A549 (cell line): ENCODE measurements around the gene C16orf89. TPM values are rescaled to one million over a fixed set of nuclear protein-coding genes. Genes with fewer than 3 reads are reported as not detected.
"Not testable (repeated sequence)": the region's sequence is repeated elsewhere in the genome, so short reads cannot be mapped to it uniquely, and the experiment has no call there.

Source experiments
- ATAC-seq, 2 experiments: fragments of 200-7000 bp in 1 of 2; fragments of >200 bp in 1 of 2; cut with Nextera tagmentation in 1 of 2; cut with Tn5 transposase in 1 of 2; 3 replicates each; pipeline versions ENCODE4 v1.8.0 to v1.9.1; 2018 to 2020; ENCODE audit warnings: mild to moderate bottlenecking in 1 of 2, moderate library complexity in 1 of 2
- CTCF ChIA-PET: fragments of 300-600 bp; sonication (Branson Sonifier 250); formaldehyde crosslinking; extraction: SDS; loops from one replicate; lab custom pipeline; 2021; ENCODE audit warnings: antibody characterized with exemption, inconsistent platforms; lab: Yijun Ruan, JAX
- POLR2A ChIA-PET: fragments of 350-600 bp; formaldehyde crosslinking; extraction: SDS; loops from one replicate; lab custom pipeline; 2021; ENCODE audit warnings: antibody characterized with exemption, inconsistent platforms; lab: Yijun Ruan, JAX
- DNase-seq, 2 experiments: peaks; one replicate each; pipeline versions ENCODE4 v3.0.0 to v3.0.0-alpha.2; 2011 to 2016; ENCODE audit warnings: low read depth in 1 of 2, low spot score in 1 of 2
- FAIRE-seq: peaks from 2 replicates; lab custom pipeline; 2011; peaks lifted over from hg19 to GRCh38; lab: Jason Lieb, UNC
- H3K27ac ChIP-seq, 2 experiments: fragments of >200 bp; sonication (Bioruptor Twin); formaldehyde crosslinking; 3 replicates each; pipeline ENCODE4 v1.5.1; 2016 to 2017
- H3K4me1 ChIP-seq: fragments of >200 bp; sonication (Bioruptor Twin); formaldehyde crosslinking; 3 replicates; pipeline ENCODE4 v1.6.1; 2016
- H3K4me2 ChIP-seq: fragments of >200 bp; sonication (Bioruptor Twin); formaldehyde crosslinking; 3 replicates; pipeline ENCODE4 v1.6.1; 2016
- H3K4me3 ChIP-seq: fragments of >200 bp; sonication (Bioruptor Twin); formaldehyde crosslinking; 3 replicates; pipeline ENCODE4 v1.5.1; 2016
- H3K9me3 ChIP-seq: fragments of >200 bp; sonication (Bioruptor Twin); formaldehyde crosslinking; 3 replicates; pipeline ENCODE4 v1.6.1; 2016
- ATOH8 ChIP-seq: fragments of 250-450 bp; sonication (Bioruptor Pico); IDR thresholded peaks from 2 replicates; pipeline ENCODE4 v1.5.0; 2020; ENCODE audit warnings: low read depth, mild to moderate bottlenecking, moderate library complexity
- CBX2 ChIP-seq: fragments of 200-600 bp; sonication (generic); IDR thresholded peaks from 2 replicates; pipeline ENCODE4 v1.6.1; 2016; ENCODE audit warnings: low read depth, mild to moderate bottlenecking, borderline replicate concordance
- CHD4 ChIP-seq: fragments of 200-600 bp; sonication (generic); IDR thresholded peaks from 2 replicates; pipeline ENCODE4 v1.6.1; 2016; ENCODE audit warnings: antibody characterized with exemption, mild to moderate bottlenecking, borderline replicate concordance
- CTCF ChIP-seq: fragments of >200 bp; sonication (Bioruptor Twin); formaldehyde crosslinking; IDR thresholded peaks from 3 replicates; pipeline ENCODE4 v1.5.1; 2016
- EHF ChIP-seq: fragments of 250-450 bp; sonication (Bioruptor Pico); IDR thresholded peaks from 2 replicates; pipeline ENCODE4 v1.5.0; 2020; ENCODE audit warnings: mild to moderate bottlenecking
- EHMT2 ChIP-seq: fragments of 200-600 bp; sonication (generic); IDR thresholded peaks from 2 replicates; pipeline ENCODE4 v1.6.1; 2016; ENCODE audit warnings: antibody characterized with exemption, low read depth, mild to moderate bottlenecking, moderate library complexity
- FOSB ChIP-seq: fragments of 250-450 bp; sonication (Bioruptor Pico); IDR thresholded peaks from 2 replicates; pipeline ENCODE4 v1.5.0; 2020; ENCODE audit warnings: mild to moderate bottlenecking, moderate library complexity
- FOXS1 ChIP-seq: fragments of 250-450 bp; sonication (Bioruptor Pico); IDR thresholded peaks from 2 replicates; pipeline ENCODE4 v1.5.0; 2020; ENCODE audit warnings: mild to moderate bottlenecking, moderate library complexity
- HOXB5 ChIP-seq: fragments of 250-450 bp; sonication (Bioruptor Pico); IDR thresholded peaks from 2 replicates; pipeline ENCODE4 v1.5.0; 2020; ENCODE audit warnings: mild to moderate bottlenecking, moderate library complexity
- KDM1A ChIP-seq: fragments of 200-600 bp; sonication (generic); IDR thresholded peaks from 2 replicates; pipeline ENCODE4 v1.6.1; 2016; ENCODE audit warnings: low read depth, mild to moderate bottlenecking
- MAZ ChIP-seq: fragments of 150-350 bp; IDR thresholded peaks from 2 replicates; pipeline ENCODE4 v1.6.1; 2014; ENCODE audit warnings: antibody characterized with exemption, low read depth, low read length, borderline replicate concordance
- MYC ChIP-seq: IDR thresholded peaks from 2 replicates; pipeline ENCODE4 v1.6.1; 2012; ENCODE audit warnings: mild to moderate bottlenecking, inconsistent platforms, low read length, improper control_type of control experiment, borderline replicate concordance
- NPAS2 ChIP-seq: fragments of 250-450 bp; sonication (Bioruptor Pico); IDR thresholded peaks from 2 replicates; pipeline ENCODE4 v1.8.0; 2022; ENCODE audit warnings: mild to moderate bottlenecking, moderate library complexity, borderline replicate concordance
- PBX3 ChIP-seq: IDR thresholded peaks from 2 replicates; pipeline ENCODE4 v1.6.1; 2012
- RAD21 ChIP-seq, 2 experiments: fragments of >200 bp in 1 of 2; sonication (Bioruptor Twin) in 1 of 2; formaldehyde crosslinking in 1 of 2; IDR thresholded peaks in 1 of 2; conservative IDR thresholded peaks in 1 of 2; 2 replicates in 1 of 2; 3 replicates in 1 of 2; pipeline ENCODE4 v1.6.1; 2012 to 2018; ENCODE audit warnings: inconsistent platforms in 1 of 2
- RARB ChIP-seq: fragments of 250-450 bp; sonication (Bioruptor Pico); IDR thresholded peaks from 2 replicates; pipeline ENCODE4 v1.8.0; 2021; ENCODE audit warnings: mild to moderate bottlenecking, moderate library complexity
- RCOR1 ChIP-seq: fragments of 150-350 bp; IDR thresholded peaks from 2 replicates; pipeline ENCODE4 v1.6.1; 2014; ENCODE audit warnings: antibody characterized with exemption, low read length, low read depth
- REST ChIP-seq: fragments of 200-600 bp; sonication (generic); IDR thresholded peaks from 2 replicates; pipeline ENCODE4 v1.6.1; 2016; ENCODE audit warnings: antibody characterized with exemption, mild to moderate bottlenecking, moderate library complexity
- TP53 ChIP-seq: fragments of 250-450 bp; sonication (Bioruptor Pico); IDR thresholded peaks from 2 replicates; pipeline ENCODE4 v1.5.0; 2021; ENCODE audit warnings: mild to moderate bottlenecking, moderate library complexity
- WGBS: methylation state at CpG from one replicate; pipeline ENCODE4 v1.1.6; 2017; ENCODE audit errors: missing lambda C conversion rate; 5-methylcytosine and 5-hydroxymethylcytosine counted together
- polyA plus RNA-seq, 4 experiments: library from polyadenylated mRNA; depleted of rRNA in 3 of 4; stranded (reverse); fragments of >200 nt; fragmentation: RNase III in 1 of 4; extraction: RNeasy Plus Mini Kit Qiagen cat#74134 plus additional on column Dnase treatment in 1 of 4; gene quantifications; 2 replicates in 3 of 4; 3 replicates in 1 of 4; pipeline ENCODE4 v1.2.3, GENCODE V29; 2011 to 2017

C16orf89 gene
- polyA plus RNA-seq, 2 of the 4 experiments (the other 2 are of a cell fraction): not detected

DNA sequence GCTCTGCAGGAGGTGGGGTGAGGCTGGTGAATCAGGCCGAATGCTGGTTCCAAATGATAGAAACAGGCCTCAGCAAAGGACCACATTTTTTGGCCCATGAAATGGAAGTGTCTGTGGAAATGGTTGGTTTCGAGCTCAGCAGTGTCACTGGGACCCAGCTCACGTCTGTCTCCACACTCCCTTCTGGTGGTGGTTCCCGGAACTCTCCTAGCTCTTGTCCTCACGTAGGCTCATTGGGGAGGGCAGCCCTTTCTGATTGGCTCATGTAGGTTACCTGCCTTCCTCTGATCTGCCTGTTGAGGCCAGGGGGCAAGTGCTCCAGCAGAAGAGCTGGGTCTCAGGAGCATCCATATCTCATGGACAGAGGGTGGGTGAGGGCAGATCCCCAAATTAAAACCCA lies 9.9 kb upstream of the C16orf89 start:
- TF ChIP-seq EHMT2 (no peak), EHF (CRISPR knock-in tag) (no peak), MAZ (no peak), FOXS1 (CRISPR knock-in tag) (no peak), TP53 (no peak), HOXB5 (CRISPR knock-in tag) (no peak), PBX3 (no peak), RARB (CRISPR knock-in tag) (no peak), NPAS2 (CRISPR knock-in tag) (no peak)
- peak in 1 of 2 experiments; percentile 16 for DNase-seq
- WGBS: 84% methylated on average over 5 of the region's 5 CpGs
- H3K27ac ChIP-seq: no peak overlapping the region
- CTCF ChIA-PET: interaction anchor here (0.6 to 3.7 kb wide), 6 partner anchors 9 to 21 kb away, joined by 3 to 24 read pairs (median 4); no protein-coding TSS in a partner anchor
- H3K9me3 ChIP-seq: no peaks in the 10 kb centered on the region
- POLR2A ChIA-PET: interaction anchor here (0.7 kb wide), 1 partner anchor 22 kb away, joined by 4 read pairs; the partner anchor contains the start of gene EEF2KMT
- peaks cover 4% of the 10 kb centered on the region; the same call in 1 of the 3 replicates for H3K4me1 ChIP-seq
- no peak for FAIRE-seq
- no peak overlapping the region for H3K4me2 ChIP-seq
- H3K4me3 ChIP-seq: no peak overlapping the region
- no peak for ATAC-seq

- H3K4me1 ChIP-seq, H3K9me3 ChIP-seq, POLR2A ChIA-PET, FAIRE-seq, H3K4me3 ChIP-seq, DNase-seq, ATAC-seq, H3K4me2 ChIP-seq, H3K27ac ChIP-seq: not testable (repeated sequence)
- CTCF ChIA-PET: interaction anchor here (3.0 kb wide), 1 partner anchor 11 kb away, joined by 15 read pairs; no protein-coding TSS in a partner anchor
- WGBS: 90% methylated on average over 15 of the region's 15 CpGs
Observed at GRCh38 chr16:5073771-5074170, 8.0 kb upstream of the C16orf89 start.

DNA sequence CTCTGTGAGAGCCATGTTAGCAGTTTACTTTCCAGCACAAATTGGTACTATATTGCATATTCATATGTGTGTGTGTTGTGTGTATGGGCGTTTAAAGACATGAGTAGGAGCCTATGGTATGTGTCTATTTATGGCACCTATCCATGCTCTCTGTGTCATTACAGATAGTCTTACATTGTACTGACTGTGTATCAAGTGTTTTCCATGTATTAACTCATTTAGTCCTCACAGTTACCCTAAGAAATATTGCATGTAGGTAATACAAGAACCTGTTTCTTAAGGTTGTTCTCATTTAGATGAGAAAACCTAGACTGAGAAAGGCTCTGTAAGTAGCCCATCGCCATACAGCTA lies 7.5 kb upstream of the C16orf89 start:
- ATAC-seq (no peak), DNase-seq (no peak), FAIRE-seq (no peak)
- TF ChIP-seq CTCF: no peak
- no peak for TF ChIP-seq MYC
- TF ChIP-seq CHD4: no peak
- TF ChIP-seq KDM1A: no peak
- peaks cover 4% of the 10 kb centered on the region; the same call in 1 of the 3 replicates for H3K4me1 ChIP-seq
- peak overlapping the region; percentile 88; the same call in 1 of the 3 replicates for H3K4me2 ChIP-seq
- H3K27ac ChIP-seq: no peak overlapping the region
- no peaks in the 10 kb centered on the region for H3K9me3 ChIP-seq
- CTCF ChIA-PET: interaction anchor here (1.5 kb wide), 2 partner anchors 9 to 19 kb away, joined by 3 to 4 read pairs; no protein-coding TSS in a partner anchor
- no peak overlapping the region for H3K4me3 ChIP-seq
- POLR2A ChIA-PET: no interaction called here
- 76% methylated on average over 2 of the region's 2 CpGs for WGBS

GRCh38 chr16:5072334-5073278 lies 6.8 kb upstream of the C16orf89 start:
- Histone ChIP-seq H3K4me3 (peak overlapping the region; percentile 84), H3K27ac (peak overlapping the region; percentile 82 to 91), H3K9me3 (no peaks in the 10 kb centered on the region), H3K4me2 (peak overlapping the region; percentile 88), H3K4me1 (peaks cover 4% of the 10 kb centered on the region; the same call in 1 of the 3 replicates)
- 59% methylated on average over 12 of the region's 12 CpGs for WGBS
- peak; percentile 42 to 44; a peak in 3 of 6 replicates for ATAC-seq
- no peak for DNase-seq
- no peak for FAIRE-seq
- ChIA-PET POLR2A (interaction anchor here (0.5 kb wide), 1 partner anchor 20 kb away, joined by 3 read pairs; no protein-coding TSS in a partner anchor), CTCF (interaction anchor here (1.5 to 1.7 kb wide), 3 partner anchors 9 to 19 kb away, joined by 3 to 8 read pairs (median 4); no protein-coding TSS in a partner anchor)
- TF ChIP-seq REST (no peak), RCOR1 (no peak), RARB (CRISPR knock-in tag) (no peak), FOSB (CRISPR knock-in tag) (no peak), RAD21 (conservative IDR thresholded peaks at IDR 0.05 in 1 of 2, IDR thresholded peaks at IDR 0.05 in 1 of 2) (no peak), ATOH8 (no peak), CBX2 (no peak)
